Measurements from ENCODE around the gene CFAP69.

The CFAP69 gene

GRCh38 chr7:90222390-90222789 lies 22.6 kb upstream of the CFAP69 start:
- no peak for DNase-seq (ENCODE audit: low read depth)
- H3K4me3 ChIP-seq (ENCODE audit: control insufficient read depth, low read depth, low read length), result no peak overlapping the region
- TF ChIP-seq, protein P1, sequence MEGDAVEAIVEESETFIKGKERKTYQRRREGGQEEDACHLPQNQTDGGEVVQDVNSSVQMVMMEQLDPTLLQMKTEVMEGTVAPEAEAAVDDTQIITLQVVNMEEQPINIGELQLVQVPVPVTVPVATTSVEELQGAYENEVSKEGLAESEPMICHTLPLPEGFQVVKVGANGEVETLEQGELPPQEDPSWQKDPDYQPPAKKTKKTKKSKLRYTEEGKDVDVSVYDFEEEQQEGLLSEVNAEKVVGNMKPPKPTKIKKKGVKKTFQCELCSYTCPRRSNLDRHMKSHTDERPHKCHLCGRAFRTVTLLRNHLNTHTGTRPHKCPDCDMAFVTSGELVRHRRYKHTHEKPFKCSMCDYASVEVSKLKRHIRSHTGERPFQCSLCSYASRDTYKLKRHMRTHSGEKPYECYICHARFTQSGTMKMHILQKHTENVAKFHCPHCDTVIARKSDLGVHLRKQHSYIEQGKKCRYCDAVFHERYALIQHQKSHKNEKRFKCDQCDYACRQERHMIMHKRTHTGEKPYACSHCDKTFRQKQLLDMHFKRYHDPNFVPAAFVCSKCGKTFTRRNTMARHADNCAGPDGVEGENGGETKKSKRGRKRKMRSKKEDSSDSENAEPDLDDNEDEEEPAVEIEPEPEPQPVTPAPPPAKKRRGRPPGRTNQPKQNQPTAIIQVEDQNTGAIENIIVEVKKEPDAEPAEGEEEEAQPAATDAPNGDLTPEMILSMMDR (IDR thresholded peaks at IDR 0.05; ENCODE audit: control insufficient read depth, insufficient read depth, low read depth, low read length, missing control alignments), result no peak

- TF ChIP-seq, protein P1 (IDR thresholded peaks at IDR 0.05; ENCODE audit: control insufficient read depth, insufficient read depth, low read depth, low read length, missing control alignments), result no peak
- DNase-seq (ENCODE audit: low read depth), result peak; percentile 67
- H3K4me3 ChIP-seq (ENCODE audit: control insufficient read depth, low read depth, low read length), result no peak overlapping the region
These were observed 21.9 kb upstream of the CFAP69 start for GRCh38 chr7:90222811-90223725.

GRCh38 chr7:90224195-90224594 lies 20.8 kb upstream of the CFAP69 start:
- no peak overlapping the region for H3K4me3 ChIP-seq (ENCODE audit: control insufficient read depth, low read depth, low read length)
- no peak for DNase-seq (ENCODE audit: low read depth)
- TF ChIP-seq, protein P1 (IDR thresholded peaks at IDR 0.05; ENCODE audit: control insufficient read depth, insufficient read depth, low read depth, low read length, missing control alignments), result no peak

- TF ChIP-seq, protein P1 (IDR thresholded peaks at IDR 0.05; ENCODE audit: control insufficient read depth, insufficient read depth, low read depth, low read length, missing control alignments), result no peak
- no peak overlapping the region for H3K4me3 ChIP-seq (ENCODE audit: control insufficient read depth, low read depth, low read length)
- no peak for DNase-seq (ENCODE audit: low read depth)
These were observed 19.8 kb upstream of the CFAP69 start for GRCh38 chr7:90225181-90225580.

GRCh38 chr7:90225601-90226000 lies 19.4 kb upstream of the CFAP69 start:
- no peak overlapping the region for H3K4me3 ChIP-seq (ENCODE audit: control insufficient read depth, low read depth, low read length)
- TF ChIP-seq, protein P1 (IDR thresholded peaks at IDR 0.05; ENCODE audit: control insufficient read depth, insufficient read depth, low read depth, low read length, missing control alignments), result no peak
- no peak for DNase-seq (ENCODE audit: low read depth)

DNA sequence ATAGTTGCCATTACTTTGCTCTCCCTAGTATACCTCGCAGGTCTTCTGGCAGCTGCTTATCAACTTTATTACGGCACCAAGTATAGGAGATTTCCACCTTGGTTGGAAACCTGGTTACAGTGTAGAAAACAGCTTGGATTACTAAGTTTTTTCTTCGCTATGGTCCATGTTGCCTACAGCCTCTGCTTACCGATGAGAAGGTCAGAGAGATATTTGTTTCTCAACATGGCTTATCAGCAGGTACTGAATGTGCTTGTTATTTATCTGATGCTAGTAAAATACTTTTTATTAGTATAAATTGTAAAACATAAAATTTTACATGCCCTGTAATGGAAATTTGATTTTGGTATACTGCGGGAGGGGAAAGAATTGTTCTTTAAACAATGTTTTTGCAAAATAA lies 17.7 kb upstream of the CFAP69 start:
- TF ChIP-seq, protein P1 (IDR thresholded peaks at IDR 0.05; ENCODE audit: control insufficient read depth, insufficient read depth, low read depth, low read length, missing control alignments), result no peak
- H3K4me3 ChIP-seq (ENCODE audit: control insufficient read depth, low read depth, low read length), result no peak overlapping the region
- DNase-seq (ENCODE audit: low read depth), result no peak

Measured in AG09309 (cell line).